GM19043 (cell line): ENCODE data around the gene ZER1.

ENCODE experiments used
- ATAC-seq: cut with Tn5 transposase; IDR thresholded peaks from one replicate; pipeline ENCODE4 v1.9.1; 2021; ENCODE audit warnings: low read depth; ENCODE audit not compliant: unreplicated experiment

Gene ZER1

DNA sequence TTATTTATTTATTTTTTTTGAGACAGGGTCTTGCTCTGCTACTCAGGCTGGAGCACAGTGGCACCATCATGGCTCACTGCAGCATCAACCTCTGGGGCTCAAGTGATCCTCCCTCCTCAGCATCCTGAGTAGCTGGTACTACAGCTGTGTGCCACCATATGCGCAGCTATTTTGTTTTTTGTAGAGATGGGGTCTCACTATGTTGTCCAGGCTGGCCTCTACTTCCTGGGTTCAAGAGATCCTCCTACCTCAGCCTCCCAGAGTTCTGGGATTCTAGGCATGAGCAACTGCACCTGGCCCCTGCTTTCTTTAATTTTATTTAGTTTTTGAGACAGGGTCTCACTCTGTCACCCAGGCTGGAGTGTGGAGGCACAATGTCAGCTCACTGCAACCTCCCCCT lies 28.3 kb downstream of the ZER1 start:
- ATAC-seq, result no peak

DNA sequence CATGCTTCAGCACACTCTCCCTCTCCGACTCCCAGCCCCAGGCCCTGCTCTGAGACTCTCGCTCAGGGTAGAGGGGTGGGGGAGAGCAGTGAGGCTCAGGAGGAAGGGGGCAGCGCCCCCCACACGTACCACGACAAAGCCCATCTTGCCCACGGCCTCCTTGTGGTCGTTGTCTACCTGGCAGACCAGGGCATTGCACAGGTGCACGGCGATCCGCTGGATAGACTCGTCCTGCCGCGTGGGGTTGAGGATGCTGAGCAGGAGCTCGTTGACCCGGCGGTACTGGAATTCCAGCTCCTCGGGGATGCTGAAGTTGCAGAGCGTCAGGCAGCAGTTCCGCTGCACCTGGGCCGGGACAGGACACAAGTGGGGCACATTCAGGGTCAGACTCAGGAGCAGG lies 29.3 kb downstream of the ZER1 start:
- ATAC-seq, result no peak

DNA sequence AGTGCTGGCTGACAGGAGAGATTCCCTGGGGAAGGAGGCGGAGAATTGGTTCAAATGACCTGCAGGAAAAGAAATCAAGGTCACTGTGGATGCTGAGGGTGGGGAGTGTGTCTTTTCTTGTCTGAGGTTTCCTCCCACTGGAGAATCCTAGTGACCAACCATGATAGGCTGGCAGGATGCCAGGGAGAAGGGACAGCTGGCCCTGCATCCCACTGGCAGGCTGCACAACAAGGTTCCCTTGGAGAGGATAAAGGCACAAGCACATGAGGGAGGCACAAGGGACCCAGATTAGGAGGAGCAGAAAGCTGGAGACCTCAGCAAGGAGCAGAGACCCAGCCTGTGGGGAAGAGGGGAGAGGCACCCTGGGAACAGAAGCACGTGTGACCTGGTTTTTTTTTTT lies 36.4 kb downstream of the ZER1 start:
- ATAC-seq, result no peak

DNA sequence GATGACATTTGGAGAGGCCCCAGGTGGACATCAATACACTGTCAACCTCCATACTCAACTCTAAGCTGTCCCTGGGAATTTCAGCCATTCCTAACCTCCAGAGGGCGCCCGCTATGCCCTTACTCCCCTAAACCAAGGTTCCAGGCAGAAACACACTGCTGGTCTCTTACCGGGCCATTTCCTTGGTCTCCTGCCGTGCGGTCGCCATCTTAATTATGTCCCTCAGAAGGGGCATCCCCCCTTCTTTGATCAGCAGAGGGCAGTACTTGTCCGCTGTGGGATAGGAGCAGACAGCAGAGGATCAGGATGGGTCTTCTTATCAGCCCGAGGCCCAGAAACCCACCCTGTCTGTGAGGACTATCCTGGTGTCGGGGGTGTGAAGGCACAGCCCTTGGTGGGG lies 38.5 kb downstream of the ZER1 start:
- ATAC-seq, result no peak

DNA sequence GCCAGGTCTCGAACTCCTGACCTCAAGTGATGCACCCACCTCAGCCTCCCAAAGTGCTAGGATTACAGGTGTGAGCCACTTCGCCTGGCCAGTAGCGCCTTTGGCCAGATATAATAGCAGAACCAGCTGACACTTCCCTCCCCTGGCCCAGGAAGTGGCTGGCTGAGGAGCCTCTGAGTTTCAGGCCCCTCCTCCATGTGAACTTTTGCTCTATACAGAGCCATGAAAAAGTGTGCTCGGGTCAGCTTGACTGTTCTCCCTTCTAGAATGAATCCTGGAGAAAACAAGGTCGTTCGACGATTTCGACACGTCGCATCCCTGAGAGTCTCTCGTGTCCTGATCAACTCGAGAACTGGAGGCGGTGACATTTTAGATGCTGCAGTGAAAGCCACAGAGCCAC lies 39.2 kb downstream of the ZER1 start:
- ATAC-seq, result no peak

DNA sequence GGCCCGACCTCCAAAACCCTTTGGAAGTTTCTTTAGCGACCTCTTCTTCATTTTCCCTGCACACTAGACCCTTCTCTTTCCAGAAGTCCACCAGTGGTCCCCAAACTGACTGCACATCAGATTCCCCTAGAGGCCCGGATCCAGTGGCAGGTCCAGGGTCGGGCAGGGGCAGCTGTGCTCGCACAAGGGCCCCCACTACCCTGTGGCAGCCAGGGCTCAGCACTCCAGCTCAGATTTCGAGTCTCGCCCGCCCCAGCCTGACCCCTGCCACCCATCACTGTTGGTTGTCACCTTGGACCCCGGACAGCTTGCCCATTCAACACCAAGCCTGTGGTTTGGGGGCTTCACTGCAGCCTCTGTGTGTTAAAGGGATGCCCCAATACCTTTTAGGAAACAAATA lies 40.0 kb downstream of the ZER1 start:
- ATAC-seq, result no peak

DNA sequence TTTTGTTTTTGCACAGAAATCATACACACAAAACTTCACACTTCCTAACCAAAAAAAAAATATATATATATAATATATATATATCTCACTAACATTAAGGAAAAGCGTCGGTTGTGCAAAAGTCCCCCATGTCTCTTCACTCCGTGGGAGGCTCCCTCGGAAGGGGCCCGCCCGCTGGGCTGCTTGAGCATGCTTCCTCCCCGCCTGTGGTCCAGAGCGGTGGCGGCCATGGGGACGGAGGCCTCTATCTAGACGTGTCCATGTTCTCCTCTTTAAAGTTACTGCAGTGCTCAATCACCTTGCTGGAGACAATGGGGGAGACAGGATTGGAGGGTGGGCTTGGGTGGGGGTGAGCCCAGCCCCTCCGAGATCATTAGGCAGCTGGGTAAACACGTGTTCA lies 40.6 kb downstream of the ZER1 start:
- no peak for ATAC-seq

DNA sequence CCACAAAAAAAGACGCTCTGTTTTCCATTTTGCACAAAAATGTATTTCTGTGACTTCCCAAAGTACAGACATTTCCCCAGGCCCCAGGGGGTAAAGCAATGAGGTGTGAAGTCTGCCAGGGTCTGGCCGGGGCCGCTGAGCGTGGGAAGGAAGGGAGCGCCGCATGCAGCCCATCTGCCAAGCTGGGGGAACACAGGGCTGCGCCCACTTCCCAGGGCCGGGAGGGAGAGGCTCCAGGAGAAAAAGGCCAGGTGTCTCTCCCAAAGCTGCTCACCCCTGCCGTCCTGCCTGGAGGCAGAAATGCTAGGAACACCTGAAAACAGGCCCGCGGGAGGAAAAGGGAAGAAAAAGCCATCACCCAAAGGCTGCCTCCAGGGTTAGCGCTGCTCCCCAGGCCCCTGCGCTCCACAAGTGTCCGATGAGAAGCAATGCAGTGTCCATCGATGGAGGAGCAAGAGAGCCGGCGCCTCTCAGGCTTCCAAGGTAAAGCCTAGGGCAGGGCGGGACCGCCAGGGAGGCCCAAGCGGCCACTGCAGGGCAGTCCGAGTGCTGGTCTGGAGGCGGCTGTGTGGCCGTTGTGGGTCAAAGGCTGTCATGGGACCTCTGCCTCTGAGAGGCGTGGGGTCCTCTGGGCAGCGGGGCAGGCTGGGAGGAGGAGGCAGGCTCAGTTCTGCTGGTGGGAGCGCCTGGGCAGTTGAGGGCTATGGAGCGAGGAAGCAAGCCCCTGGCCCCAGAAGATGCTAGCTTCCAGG lies 41.8 kb downstream of the ZER1 start:
- no peak for ATAC-seq

DNA sequence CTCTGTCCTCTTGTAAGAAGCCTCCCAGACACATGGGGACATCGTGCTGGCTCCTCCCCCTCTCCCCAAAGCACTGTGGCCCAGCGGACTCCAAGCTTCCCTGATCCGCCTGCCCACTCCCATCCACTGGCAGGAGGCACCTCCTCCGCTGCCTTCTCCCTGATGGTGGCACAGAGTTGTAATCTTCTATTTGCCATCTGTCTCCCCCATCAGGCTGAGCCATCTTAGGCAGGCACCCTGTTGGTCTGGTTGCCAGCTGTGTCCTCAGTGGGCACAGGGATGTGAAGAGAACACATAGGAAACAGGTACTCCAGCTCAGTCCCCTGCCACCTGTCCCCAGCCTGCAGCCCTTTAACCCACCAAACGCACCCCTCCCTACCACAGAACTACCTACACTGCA lies 42.4 kb downstream of the ZER1 start:
- no peak for ATAC-seq

DNA sequence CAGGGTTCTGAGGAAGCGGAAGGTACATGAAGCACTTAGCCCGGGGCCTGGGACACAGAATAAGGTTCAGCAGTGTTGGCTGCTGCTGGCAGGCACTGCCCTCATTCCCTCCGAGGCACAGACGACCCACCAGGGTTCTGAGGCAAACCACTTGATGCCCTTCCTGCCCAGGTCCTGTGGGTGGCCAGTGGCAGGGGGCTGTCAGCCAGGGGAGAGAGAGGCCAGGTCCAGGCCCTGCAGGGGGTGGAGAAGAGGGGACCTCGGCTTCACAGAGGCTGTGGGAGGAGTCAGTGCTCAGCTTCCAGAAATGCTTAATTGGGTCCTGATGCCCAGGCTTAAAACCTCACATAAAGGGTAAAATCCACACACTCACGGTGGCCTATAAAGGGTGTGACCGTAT lies 43.4 kb downstream of the ZER1 start:
- ATAC-seq, result no peak

DNA sequence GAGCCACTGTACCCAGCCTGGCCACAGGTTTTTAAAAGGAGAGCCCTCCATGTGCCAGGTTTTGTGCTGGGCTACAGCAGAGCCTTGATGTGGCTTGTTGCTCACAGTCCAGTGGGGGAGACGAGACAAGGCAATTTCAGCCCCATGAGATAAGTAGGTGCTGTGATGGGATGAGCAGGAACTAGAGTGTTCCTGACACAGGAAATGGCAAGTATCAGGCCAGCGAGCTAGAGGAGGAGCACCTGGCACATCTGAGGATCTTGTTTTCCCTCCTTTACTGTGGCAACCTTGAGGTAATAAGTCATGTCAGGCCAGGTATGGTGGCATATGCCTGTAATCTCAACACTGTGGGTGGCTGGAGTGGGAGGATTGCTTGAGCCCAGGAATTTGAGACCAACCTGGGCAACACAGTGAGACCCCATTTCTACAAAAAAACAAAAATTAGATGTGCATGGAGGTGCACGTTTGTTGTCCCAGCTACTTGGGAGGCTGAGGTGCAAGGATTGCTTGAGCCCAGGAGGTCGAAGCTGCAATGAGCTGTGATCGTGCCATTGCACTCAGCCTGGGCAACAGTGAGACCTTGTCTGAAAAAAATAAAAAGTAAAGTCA lies 44.0 kb downstream of the ZER1 start:
- no peak for ATAC-seq

DNA sequence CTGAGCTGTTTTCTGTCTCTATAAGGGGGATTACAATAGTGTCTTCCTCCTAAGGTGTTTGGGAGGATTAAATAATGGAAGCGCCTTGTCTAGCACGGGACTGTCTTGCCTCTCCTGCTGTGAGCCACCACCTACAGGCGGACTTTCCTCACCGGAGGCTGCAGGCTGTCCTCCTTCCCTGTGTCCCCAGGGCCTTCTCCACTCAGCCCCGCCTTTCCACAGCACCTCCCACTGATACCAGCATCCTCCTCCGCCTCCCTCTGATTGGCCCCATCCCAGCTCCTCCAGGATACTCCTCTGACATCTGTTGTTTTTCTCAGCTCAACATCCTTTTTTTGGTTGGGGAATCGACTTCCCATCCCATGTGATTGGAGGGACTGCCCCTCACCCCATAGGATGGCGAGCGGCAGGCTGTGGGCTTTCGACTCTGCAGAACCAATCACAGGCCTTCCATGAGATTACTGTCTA lies 46.9 kb downstream of the ZER1 start:
- no peak for ATAC-seq

DNA sequence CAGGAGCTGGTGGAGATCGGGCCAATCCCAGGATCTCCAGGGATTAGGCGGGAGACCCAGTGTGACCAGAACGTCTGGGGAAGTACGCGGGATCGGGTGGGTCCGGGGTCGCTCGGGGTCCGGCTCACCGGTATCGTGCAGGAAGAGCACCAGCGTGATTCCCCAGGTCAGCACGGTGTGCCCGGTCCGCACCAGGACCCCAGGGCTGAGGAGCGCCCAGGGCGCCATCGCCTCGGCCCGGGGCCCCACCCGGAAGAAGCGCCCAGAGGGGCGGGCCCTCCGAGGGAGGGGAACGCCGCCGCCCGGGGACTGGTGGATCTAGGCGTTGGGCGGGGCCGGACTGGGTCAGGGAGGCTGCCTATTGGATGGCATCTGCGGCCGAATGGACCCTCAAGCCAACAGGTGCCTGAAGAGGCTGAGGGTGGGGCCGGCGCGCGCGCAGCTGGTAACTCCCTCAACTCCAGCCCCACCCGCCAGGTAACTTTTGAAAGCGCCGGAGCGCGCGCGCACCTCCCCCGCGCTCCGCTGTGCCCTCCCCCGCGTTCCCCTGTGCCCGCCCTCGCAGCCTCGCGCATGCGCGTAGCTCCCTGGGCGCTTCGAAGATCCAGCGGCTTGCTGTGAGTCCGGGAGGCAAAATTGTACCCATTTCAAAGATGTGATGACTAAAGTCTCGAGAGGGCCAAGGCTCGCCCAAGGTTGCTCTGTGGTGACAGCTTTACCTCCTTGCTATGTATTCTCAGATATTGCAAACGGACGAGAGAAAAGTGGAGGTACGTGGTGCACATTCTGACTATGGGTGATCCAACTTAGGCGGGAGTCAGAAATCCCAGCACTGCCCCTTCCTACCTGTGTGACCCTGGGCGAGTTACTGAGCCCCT lies 47.6 kb downstream of the ZER1 start, which contains the start of gene ZDHHC12:
Gene ZDHHC12, minus strand, starts transcription at position 262 of the 878 bp plus-strand sequence. Its CDS starts 34 bp downstream, at position 228.
- peak; percentile 96 for ATAC-seq

DNA sequence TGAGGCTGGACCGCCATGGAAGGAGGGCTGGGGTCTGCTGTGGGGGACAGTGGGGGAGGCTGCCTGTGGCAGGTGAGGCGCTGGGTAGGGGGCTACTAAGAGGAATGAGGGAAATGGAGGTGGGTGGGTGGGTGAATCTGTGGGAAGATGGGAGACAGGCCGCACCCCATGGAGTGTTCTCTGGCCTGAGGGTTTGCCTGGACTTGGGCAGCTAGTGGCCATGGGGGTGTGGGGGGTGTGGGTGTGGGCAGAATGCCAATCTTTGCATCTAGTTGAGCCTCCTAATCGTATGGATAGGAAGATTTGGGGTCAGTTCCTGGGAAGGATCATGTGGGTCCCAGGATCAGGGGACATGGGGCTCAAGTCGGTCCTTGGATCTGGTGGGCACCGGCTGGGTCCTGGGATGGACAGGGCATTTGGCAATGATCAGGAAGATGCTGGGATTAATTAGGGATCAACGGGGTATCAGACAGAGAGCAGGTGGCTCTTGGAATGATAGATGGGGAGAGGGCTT lies 48.3 kb downstream of the ZER1 start:
- ATAC-seq, result no peak

DNA sequence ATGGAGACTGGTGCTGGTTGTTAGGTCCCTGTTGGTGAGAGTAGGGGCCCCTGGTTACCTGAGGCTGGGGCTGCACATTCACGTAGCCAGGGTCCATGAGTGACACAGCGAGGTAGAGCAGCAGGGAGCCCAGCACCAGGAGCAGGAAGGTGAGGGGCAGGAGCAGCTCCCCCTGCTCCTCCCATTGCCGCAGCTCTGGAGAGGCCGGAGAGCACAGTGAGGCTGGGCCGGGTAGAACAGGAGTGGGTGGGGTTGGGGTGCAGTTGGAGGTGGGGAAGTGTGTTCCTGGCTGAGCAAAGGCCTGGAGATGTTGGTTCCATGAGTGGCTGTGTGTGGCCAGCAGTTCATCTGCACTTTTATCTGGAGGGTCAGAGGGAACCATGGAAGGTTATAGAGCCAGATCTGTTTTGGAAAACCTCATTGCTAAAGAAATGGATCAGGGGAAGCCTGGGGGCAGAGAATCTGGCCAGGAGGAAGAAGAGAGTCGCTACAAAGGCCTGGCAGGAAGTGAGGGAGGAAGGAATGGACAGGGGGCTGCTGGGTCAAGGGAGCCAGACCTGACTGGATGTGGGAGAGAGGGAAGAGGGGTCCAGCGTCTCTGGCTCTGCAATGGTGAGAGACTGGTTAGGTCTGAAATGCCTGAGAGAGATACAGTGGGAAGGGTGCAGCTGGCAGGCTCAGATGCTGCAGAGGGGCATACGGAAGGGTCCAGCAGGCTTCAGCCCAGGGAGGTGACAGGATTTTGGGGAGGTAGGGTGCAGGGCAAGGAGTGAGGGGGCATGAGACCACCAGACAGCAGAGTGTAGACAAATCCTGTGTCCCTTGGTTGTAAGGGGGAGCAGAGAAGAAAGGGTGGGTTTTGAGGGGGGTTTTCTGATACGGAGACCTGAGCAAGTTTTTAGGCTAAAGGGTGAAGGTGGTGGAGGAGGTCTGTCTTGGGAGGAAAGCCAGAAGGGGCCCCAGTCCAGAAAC lies 49.1 kb downstream of the ZER1 start:
- no peak for ATAC-seq

DNA sequence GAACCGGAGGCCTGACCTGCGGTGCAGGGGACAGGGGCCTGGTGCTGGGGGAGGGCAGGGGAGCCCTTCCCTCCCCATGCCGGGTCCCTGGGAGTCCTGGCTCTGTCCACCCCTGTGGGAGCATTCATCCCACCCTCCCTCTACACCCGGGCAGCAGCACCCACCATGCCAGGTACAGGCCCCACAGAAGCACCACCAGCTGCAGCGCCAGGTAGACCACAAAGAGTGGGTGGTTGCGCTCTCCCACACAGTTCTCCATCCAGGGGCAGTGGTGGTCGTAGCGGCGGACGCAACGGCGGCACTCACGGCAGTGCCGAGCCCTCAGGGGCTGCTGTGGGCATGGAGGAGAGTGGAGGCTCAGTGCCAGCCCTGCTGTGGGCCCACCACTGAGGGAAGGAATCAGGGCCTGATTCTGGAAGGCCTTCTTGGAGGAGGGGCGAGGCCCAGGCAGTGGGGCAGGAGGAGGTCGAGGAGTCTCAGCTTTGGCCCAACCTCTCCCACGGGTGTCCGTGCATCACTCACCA lies 50.2 kb downstream of the ZER1 start:
- no peak for ATAC-seq

DNA sequence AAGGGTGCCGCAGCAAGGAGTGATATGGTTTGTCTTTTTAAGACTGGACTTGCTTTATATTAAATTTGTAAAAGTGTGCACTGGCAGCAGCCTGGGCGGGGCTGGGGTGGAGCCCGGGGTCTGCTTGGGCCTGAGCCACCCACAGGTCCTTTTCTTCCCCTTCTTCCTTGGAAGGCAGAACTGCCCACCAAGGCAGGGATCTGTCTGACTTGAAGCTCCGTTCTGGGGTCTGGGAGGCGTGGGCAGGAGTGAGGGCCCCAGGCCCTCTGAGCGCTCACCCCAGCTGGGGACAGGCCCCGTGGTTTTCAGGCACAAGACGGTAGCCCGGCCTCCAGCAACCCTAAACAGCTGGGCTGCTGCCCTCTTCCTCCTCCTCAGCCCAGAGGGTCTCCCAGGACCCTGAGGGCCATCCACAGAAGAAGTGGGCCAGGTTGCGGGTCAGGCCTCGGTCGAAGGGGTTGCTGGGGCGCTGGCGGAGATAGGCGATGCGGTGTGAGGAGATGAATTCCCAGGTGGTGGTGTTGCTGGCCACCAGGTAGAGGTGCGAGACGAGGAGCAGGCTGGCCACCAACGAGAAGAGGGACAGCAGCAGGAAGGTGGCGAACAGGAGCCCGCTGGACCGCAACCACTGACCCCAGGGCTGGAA lies 50.8 kb downstream of the ZER1 start:
- ATAC-seq, result no peak

DNA sequence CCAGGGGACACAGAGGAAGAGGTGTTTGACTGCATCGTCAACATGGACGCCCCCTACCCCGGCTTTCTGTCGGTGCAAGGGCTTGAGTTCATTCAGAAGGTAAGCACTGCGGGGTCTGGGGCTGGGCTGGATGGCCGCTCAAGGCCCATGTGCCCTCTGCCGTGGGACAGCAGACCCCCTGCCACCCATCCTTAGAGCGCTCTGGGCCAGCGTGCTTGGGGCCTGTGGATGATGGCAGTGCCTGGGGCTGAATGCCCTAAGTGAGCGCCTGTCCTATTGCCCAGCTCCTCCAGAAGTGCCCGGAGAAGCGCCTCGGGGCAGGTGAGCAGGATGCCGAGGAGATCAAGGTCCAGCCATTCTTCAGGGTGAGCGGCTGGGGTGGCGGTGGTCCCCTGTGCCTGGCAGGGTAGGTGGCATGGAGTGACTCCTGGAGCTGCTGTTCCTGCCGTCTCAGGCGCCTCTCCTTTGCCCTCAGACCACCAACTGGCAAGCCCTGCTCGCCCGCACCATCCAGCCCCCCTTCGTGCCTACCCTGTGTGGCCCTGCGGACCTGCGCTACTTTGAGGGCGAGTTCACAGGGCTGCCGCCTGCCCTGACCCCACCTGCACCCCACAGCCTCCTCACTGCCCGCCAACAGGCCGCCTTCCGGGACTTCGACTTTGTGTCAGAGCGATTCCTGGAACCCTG lies 51.7 kb downstream of the ZER1 start:
- no peak for ATAC-seq

DNA sequence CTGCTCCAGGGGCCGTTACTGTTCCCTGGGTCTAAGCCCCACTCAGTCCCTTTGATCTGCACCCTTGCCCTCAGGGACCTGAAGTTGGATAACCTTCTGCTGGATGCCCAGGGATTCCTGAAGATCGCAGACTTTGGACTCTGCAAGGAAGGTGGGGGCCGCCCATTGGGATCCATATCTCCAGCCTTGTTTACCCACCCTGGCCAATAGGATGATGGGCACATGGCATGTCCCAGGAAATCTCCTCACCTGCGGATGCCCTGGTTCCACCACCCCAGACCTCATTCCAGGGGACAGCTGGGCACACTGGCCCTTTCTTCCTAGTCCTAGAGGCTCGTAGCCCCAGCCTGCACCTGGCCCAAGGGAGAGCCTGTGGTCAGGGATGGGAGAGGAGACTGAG lies 53.3 kb downstream of the ZER1 start:
- ATAC-seq, result no peak
